CD4-positive, alpha-beta T cell treated with Interleukin-10 for 1 hour (primary cell): ENCODE measurements around the gene DNAJC15.
"Not testable (repeated sequence)": the region's sequence is repeated elsewhere in the genome, so short reads cannot be mapped to it uniquely, and the experiment has no call there.

ENCODE experiments used
- DNase-seq: peaks from one replicate; pipeline ENCODE4 v3.0.0-alpha.2; 2020

DNAJC15 gene

GRCh38 chr13:43046259-43046658, 22.9 kb downstream of the DNAJC15 start:
- DNase-seq, result no peak

DNA sequence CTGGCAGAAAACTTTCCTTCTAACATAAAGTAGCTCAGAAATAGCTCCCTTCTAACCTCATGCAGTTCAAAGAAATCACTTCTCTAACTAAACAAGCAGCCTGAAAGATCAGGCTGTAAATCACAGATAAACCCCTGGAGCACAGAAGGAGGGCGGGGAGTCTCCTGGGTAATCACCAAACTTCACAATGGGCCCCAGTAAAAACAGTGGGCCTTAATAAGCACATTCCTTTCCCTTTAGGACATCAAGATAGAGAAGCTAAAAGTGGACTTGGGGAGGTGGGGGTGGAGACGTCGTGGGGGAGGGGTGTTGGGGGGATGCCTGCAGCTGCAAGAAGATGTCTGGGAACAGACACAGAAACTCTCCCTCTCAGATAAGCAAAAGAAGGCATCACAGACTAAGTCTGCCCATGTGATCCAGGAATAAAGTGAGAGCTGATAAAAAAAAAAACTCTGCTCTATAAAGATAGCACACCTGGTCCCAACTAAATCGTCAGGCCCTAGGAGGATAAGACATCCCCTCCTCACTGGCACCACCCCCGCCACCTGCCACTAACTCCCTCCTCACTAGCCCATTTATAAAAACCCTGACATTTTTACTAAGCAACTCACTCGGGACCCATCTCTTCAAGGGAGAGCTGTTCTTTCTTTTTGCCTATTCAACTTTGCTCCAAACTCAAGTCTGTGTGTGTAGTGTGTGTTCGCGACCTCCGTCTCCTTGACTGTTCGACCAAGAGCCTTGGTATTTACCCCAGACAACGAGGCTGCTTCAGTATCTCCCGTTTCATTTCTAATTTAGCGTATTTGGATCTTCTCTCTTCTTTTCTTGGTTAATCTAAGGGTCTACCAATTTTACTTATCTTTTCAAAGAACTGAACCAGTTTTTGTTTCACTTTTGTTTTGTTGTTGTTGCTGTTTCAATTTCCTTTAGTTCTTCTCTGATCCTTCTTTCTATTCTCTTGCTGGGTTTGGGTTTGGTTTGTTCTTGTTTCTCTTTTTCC, 31.7 kb downstream of the DNAJC15 start:
- DNase-seq, result peak; percentile 38

- DNase-seq, result peak; percentile 63
Measured at GRCh38 chr13:43057653-43058317, 34.4 kb downstream of the DNAJC15 start.

- no peak for DNase-seq
Measured at GRCh38 chr13:43058318-43058674, 34.9 kb downstream of the DNAJC15 start.

GRCh38 chr13:43058831-43059230, 35.4 kb downstream of the DNAJC15 start:
- no peak for DNase-seq

DNA sequence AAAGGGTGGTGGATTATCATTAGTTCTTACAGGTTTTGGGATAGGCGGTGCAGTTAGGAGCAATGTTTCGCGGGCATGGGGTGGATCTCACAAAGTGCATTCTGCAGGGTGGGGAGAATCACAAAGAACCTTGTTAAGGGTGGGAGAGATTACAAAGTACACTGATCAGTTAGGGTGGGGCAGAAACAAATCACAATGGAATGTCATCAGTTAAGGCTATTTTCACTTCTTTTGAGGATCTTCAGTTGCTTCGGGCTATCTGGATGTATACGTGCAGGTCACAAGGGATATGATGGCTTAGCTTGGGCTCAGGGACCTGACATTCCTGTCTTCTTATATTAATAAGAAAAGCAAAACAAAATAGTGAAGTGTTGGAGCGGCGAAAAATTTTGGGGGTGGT, 36.4 kb downstream of the DNAJC15 start:
- not testable (repeated sequence) for DNase-seq

DNA sequence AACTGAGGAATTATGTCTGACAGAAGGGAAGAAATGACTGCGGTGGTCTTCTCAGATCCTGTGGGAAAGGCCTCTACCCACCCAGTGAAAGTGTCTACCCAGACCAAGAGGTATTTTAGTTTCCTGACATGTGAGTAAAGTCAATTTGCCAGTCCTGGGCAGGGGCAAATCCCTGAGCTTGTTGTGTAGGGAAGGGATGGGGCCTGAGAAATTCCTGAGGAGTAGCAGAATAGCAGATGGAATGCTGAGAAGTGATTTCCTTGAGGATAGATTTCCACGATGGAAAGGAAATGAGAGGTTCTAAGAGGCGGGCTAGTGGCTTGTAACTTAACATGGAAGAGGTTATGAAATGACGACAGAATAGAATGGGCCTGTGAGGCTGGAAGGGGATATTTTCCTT, 37.4 kb downstream of the DNAJC15 start:
- not testable (repeated sequence) for DNase-seq

- no peak for DNase-seq
Measured at GRCh38 chr13:43061496-43062280, 38.3 kb downstream of the DNAJC15 start.

DNA sequence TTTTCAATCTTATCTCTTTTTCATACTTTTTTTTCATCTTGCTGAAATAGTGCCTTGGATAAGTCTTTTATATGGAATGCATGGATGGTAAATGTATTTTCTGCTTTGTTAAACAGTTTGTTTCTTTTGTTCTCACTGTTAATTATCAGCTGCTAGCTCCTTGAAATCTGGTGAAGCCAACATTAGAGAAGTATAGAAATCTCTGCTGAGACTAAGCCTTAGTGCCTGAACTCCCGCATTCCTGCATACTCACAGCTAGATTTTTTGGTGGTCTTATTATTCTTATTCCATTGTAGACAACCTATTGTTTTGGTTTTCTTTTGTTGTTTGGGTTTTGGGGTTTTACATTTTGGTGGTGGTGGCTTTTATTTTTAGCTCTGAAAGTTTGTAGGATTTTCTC, 48.4 kb downstream of the DNAJC15 start:
- DNase-seq, result no peak

GRCh38 chr13:43072394-43072793, 49.0 kb downstream of the DNAJC15 start:
- DNase-seq, result no peak

DNA sequence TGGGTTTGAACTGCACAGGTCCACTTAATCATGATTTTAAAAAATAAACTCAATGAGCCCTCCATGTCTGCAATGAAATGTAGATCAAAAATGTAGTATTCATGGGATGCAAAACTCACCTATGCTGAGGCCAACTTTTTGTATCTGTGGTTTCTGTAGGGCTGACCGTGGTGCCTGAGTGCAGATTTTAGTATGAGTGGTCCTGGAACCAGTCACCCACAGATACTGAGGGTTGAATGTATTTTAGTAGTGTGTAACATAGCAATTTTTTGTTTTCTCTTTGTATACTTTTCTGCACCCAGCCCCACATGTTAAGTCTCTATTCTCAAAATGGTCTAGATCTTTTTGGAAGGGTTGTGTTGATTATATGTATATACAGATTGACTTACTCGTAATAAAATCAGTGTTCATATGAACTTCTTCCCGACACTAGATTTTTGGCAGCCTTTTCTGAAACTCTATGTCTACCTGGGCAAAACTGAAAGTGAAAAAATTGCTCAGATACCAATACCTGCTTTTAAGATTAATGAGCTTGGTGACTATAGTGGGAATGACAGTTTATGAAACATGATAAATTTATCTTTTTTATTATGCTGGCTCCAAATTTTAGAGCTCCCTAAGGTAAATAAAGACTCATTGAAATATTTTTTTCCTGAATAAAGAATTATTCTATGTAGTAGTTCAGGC, 51.6 kb downstream of the DNAJC15 start:
- peak; percentile 21 for DNase-seq

DNA sequence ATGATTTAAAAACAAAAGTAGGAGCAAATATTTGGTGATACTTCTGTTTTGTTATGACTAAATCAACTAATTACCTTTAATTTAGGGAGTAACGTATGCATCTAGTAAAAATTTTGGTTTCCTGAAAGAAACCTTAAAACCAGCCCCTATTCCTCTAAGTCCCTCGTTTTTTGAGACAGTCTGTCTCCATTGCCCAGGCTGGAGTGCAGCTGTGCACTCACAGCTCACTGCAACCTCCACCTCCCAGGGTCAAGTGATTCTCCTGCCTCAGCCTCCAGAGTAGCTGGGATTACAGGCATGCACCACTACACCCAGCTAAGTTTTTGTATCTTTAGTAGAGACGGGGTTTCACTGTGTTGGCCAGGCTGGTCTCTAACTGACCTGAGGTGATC, 52.1 kb downstream of the DNAJC15 start:
- not testable (repeated sequence) for DNase-seq

DNA sequence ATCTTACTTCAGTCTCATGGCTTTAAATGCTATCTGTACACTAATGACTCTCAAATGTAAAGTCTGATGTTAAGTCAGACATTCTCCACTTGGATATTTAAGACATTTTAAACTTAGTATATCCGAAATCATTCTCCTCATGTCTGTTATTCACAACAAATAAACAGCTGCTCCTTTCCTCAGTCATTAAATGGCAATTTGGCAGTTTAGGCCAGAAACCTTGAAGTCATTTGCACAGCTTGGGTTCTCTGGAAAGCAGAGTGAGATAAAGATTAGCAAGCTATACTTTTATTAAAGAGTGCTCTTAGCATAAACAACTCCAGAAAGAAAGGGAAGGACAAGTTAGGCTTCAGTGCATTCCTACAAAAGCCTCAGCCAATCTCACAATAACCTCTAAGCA, 53.7 kb downstream of the DNAJC15 start:
- no peak for DNase-seq

- no peak for DNase-seq
Measured at GRCh38 chr13:43077461-43077860, 54.1 kb downstream of the DNAJC15 start.

- DNase-seq, result no peak
Measured at GRCh38 chr13:43077906-43078305, 54.5 kb downstream of the DNAJC15 start.

DNA sequence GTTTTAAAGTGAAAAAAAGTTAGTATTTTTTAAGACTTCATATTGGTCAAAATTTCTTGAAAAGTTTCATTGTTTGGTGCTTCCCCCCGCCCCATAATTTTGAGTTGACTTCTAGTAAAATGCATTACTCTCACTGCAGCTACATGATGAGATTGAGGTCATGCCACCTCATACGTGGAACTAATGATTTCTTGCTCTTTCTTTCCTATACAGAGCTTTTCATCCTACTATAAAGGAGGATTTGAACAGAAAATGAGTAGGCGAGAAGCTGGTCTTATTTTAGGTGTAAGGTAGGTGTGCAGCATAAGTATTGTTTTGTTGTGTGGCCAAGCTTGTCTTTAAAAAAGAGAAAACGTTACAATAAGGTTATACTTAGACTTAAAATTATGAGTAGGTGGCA, 55.0 kb downstream of the DNAJC15 start:
- no peak for DNase-seq

- no peak for DNase-seq
Measured at GRCh38 chr13:43079392-43079931, 56.1 kb downstream of the DNAJC15 start.

GRCh38 chr13:43080199-43080598, 56.8 kb downstream of the DNAJC15 start:
- no peak for DNase-seq

DNA sequence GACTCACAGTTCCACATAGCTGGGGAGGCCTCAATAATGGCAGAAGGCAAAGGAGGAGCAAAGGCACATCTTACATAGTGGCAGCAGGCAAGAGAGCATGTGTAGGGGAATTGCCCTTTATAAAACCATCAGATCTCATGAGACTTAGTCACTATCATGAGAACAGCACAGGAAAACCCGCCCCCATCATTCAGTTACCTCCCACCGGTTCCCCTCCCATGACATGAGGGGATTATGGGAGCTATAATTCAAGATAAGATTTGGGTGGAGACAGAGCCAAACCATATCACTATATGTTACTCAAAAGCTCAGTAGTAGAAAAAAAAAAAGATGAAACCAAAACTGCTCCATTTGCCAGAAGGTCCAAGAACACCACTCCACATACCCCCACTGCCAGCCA, 58.5 kb downstream of the DNAJC15 start:
- DNase-seq, result no peak

- DNase-seq, result no peak
Measured at GRCh38 chr13:43083750-43084149, 60.4 kb downstream of the DNAJC15 start.

GRCh38 chr13:43085545-43085944, 62.2 kb downstream of the DNAJC15 start:
- DNase-seq, result peak; percentile 46

DNA sequence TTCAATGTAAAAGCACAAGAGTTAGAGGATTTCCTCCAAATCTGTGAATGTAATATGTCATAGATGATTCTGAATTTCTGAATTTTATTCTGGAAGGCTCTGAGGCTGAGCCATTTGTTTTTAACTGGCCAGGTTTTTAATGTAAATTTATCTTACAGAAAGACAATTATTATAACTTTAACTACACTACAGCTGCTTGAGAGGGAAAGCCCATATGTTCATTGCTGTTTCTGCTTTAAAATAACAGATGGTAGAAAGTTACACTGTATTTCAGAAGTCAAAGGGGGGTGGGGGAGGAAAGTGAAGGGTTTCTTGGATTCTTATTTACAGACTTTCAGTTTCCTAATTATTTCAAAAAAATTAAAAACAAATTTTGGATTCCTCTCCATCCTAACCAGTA, 62.8 kb downstream of the DNAJC15 start:
- DNase-seq, result no peak
